IPS DF 4.7 (cell line): ENCODE data around the gene ANKRD63.

Experiments used
- DNase-seq: peaks from one replicate; pipeline ENCODE4 v3.0.0-alpha.2; 2013; ENCODE audit warnings: low spot score; ENCODE audit errors: extremely low read depth

The ANKRD63 gene

DNA sequence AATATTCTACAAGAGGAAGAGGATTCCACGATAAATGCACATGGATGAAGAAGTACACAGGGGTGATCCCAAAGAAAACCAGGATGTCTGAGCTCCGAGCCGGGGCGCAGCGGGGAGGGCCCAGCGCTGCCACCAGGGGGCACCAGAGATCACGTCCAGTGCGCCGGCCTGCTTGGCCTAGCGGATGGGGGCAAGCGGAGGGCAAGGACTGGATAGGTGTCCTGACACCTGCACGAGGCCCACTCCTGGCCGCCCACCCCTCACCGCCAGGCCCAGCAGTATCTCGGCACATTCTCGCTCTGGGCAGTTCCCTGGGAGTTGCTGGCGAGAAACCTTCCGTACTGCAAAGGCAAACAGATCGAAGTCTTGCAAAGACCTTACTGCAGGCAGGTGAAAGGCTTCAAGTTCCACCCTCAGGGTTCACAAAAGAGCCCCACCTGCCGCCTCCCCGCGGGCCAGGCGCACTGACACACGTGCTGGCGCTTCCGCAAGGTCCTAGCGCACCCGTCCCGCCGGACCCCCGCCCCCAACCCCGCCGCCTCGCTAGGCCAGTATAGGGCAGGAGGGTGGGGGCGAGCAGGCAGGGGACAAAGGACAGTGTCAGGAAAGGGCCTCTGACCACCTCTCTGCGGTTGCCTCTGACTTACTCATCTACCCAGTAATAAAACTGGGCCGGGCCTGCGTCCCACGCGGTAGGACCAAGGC lies 3.3 kb downstream of the ANKRD63 start:
- no peak for DNase-seq

- no peak for DNase-seq
These were observed 4.8 kb downstream of the ANKRD63 start for GRCh38 chr15:40278026-40278425.

DNA sequence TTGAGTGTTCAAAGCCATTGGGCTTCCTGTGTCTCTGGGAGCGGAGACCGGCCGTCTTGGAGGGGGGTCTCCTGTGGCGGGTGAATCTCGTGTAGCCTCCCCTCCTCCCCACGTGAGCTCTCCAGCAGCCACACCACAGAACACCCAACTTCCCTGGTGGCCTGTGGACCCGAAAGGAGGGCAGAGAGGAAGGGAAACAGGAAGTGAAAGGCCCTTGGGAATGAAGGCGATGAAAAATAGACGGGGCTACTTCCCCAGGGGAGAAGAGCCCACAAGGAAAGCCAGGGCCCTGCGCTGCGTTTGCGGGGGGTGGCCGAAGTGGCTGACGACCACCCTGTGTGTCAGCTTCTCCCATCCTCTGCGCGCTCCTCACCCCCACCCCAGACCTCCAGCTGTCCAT lies 5.4 kb downstream of the ANKRD63 start:
- no peak for DNase-seq

DNA sequence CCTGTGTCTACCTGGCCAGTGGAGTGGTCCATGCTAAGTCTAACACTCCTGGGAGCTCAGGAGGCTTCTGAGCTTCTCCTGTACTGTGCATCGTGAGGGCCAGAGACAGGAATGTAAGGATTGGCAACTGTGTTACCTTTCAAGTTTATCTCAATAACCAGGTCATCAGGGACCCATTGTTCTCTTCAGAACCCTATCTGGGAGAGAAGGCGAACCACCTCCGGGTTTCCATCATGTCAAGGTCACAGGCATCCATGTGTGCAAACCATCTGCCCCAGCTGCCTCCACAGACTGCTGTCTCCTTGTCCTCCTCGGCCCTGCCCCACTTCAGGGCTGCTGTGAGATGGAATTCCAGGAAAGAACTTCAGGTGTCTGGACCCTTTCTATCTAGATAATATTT lies 5.9 kb downstream of the ANKRD63 start:
- no peak for DNase-seq

DNA sequence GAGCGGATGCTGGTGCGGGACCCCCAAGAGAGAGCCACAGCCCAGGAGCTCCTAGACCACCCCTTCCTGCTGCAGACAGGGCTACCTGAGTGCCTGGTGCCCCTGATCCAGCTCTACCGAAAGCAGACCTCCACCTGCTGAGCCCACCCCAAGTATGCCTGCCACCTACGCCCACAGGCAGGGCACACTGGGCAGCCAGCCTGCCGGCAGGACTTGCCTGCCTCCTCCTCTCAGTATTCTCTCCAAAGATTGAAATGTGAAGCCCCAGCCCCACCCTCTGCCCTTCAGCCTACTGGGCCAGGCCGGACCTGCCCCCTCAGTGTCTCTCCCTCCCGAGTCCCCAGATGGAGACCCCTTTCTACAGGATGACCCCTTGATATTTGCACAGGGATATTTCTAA lies 6.9 kb downstream of the ANKRD63 start:
- DNase-seq = no peak

GRCh38 chr15:40275523-40275922 lies 7.3 kb downstream of the ANKRD63 start:
- no peak for DNase-seq

DNA sequence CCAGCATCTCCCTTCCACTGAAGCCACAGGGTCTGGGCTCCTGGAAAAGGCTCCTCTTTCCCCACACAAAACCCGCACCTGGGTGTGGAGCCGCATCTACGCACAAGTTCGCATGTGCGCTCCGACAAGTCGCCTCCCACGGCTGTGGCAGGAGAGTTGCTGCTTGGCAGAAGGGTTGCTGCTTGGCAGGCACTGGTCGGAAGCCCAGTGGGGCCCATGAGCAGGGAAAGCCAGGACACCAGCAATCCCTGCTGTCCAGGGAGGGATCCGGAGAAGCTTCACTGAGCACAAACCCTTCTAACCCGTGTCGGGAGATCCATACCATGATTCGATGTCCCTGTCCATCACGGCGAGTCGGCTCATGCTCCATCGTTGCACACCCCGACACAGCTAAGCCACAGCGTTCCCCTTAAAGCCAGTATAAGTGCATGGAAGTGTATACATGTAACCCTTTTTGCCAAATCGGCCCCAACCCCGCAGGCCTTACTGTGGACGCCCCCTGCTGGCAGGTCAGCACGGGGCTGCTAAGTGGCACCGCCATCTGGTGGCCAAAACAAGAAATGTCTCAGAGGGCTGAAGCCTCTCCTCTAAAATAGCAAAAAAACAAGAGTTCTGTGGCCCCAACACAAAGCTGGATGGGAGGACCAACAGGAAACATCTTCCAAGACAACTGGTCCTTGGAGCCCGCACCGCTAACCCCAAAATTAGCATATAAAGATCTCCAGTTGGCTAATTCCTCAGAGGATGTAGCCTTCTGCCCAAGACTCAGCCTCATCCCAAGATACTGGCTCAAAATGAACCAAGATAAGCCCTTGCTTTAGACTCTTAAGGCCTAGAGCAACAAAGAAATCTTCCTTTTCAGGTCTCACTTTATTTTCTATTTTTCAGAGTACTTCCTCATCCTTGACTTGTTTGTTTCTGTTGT lies 8.3 kb downstream of the ANKRD63 start:
- DNase-seq = no peak

GRCh38 chr15:40273428-40273827 lies 9.4 kb downstream of the ANKRD63 start:
- DNase-seq = no peak

GRCh38 chr15:40272485-40273056 lies 10.3 kb downstream of the ANKRD63 start:
- no peak for DNase-seq

- DNase-seq = no peak
These were observed 11.0 kb downstream of the ANKRD63 start for GRCh38 chr15:40271685-40272484.

GRCh38 chr15:40270246-40270995 lies 12.4 kb downstream of the ANKRD63 start:
- no peak for DNase-seq

DNA sequence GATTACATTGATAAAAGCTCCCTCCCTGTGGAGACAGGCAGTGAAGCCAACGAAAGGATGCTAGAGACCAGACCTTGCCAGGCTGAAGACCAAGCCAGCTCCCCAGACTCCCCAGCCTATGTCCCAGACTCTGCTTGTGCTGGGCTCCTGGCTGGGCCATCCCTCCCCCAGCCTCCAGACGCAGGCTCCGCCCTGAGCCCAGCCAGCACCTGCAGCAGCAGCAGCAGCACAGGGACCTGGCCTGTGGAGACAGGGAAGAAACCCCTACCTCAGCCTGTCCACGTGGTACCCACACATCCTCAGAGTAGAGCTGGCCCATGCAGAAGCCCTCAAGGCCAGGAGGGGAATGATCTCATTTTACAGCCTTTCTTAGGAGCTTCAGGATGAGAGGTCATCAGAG lies 13.3 kb downstream of the ANKRD63 start:
- DNase-seq = no peak

- DNase-seq = no peak
These were observed 15.2 kb downstream of the ANKRD63 start for GRCh38 chr15:40267670-40268069.

DNA sequence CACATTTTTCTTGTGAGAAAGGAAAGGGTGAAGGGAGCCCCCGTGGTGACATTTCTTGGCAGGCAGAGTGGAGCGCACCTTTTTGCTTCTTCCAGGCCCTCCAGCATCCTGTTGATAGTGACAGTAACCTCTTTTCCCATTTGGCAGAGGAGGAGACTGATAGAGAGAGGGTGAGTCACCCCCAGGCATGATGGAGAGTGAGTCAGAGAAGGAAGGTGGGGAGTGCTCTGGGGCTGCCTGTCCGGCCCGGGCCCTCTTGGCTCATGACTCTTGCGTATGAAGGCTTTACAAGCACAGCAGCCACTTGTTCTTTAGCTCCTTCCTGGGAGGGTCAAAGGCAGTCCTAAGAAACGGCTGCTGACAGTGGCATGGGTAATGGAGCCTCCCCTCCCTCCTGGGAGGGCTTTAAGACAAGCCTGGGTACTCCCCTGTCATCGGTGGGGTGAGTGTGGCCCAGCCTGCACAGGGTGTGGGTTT lies 16.0 kb downstream of the ANKRD63 start:
- DNase-seq = no peak

DNA sequence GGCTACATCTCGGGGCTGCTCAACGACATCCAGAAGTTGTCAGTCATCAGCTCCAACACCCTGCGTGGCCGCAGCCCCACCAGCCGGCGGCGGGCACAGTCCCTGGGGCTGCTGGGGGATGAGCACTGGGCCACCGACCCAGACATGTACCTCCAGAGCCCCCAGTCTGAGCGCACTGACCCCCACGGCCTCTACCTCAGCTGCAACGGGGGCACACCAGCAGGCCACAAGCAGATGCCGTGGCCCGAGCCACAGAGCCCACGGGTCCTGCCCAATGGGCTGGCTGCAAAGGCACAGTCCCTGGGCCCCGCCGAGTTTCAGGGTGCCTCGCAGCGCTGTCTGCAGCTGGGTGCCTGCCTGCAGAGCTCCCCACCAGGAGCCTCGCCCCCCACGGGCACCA lies 17.0 kb downstream of the ANKRD63 start:
- no peak for DNase-seq

DNA sequence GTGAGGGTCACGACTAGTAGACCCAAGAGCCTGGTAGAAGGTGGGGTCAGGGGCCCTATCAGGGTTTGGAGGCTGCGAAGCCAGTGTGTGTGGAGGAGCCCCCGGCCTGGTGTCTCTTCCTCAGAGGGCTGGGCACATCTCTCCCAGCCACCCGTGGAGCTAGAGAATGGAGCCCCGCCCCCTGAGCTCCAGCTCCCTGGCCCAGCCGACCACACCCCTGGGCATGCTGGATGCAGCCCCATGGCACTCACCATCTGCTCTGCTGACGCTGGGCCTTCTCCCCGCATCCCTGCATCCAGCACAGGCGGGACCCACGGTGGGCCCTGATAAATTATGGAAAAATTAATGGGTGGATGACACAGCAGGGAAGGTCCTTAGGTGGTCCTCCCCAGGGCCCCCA lies 17.5 kb downstream of the ANKRD63 start:
- DNase-seq = no peak

DNA sequence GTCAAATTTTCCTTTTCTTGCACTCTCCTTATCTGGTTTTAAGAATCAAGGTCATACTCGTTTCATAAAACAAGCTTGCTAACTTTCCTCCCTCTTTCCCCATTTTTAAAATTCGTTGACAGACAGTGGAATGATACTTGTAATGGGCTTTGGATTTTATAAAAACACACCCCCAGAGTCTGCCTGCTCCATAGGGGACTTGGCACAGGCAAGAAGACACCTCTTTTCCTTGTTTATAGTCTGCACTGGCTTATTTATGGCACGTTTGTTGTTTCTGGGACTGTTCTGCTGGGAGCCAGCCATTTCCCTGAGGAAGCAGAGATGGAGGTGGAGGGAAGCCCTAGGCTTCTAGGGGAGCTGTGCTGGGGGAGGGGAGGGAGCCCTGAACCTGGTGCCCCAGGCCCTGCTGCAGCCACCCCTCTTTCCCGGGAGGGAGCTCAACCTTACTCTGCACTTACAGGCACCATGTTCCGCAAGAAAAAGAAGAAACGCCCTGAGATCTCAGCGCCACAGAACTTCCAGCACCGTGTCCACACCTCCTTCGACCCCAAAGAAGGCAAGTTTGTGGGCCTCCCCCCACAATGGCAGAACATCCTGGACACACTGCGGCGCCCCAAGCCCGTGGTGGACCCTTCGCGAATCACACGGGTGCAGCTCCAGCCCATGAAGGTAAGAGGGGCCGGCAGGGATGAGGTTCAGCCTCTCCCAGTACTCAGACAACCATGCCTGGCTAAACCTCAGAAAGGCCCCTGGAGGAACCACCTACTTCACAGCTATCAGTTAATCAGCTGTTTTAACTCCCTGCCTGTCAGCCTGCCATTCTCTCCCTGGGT lies 18.3 kb downstream of the ANKRD63 start:
- no peak for DNase-seq

GRCh38 chr15:40263024-40263754 lies 19.7 kb downstream of the ANKRD63 start:
- no peak for DNase-seq

GRCh38 chr15:40259021-40259420 lies 23.8 kb downstream of the ANKRD63 start:
- DNase-seq = no peak
